Measurements from ENCODE around the gene B4GAT1.

The B4GAT1 gene

DNA sequence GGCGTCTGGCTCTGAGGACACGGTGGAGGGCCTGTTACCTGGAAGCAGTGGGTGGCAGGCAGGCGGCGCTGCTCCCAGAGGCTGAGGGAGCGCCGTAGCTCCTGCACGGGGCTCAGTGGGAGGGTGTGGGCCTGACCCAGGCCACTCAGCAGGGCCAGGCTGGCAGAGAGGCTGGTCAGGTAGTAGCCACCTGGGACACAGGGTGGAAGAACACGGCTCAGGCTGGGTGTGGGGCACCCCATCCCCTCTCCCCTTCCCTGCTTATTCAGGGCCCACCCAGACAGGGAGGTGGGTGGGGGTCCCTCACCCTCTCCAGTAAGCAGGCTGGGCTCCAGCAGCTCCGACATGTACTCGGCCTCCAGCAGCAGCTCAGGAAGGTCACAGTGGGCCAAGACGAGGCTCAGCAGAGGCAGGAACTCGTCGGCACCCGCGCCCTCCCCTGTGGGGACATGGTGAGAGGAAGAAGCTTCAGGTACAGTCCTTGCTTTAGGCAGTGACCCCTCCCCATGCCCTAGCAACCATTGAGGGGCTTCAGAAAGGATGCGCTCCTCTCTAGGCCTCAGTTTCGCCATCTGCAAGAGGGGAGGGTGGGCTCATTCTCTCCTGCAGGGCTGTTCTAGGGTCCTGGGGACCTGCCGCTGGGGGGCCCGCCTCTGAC lies 14.1 kb downstream of the B4GAT1 start:
- H3K4me3 ChIP-seq (ENCODE audit: low read length): no peak overlapping the region
- no peak for TF ChIP-seq CTCF (conservative IDR thresholded peaks at IDR 0.05; ENCODE audit: low read length)
- no peak for DNase-seq (ENCODE audit: low read depth)

GRCh38 chr11:66332371-66333219 lies 14.8 kb downstream of the B4GAT1 start:
- H3K4me3 ChIP-seq (ENCODE audit: low read length): no peak overlapping the region
- no peak for DNase-seq (ENCODE audit: low read depth)
- TF ChIP-seq CTCF (conservative IDR thresholded peaks at IDR 0.05; ENCODE audit: low read length): no peak

- no peak for TF ChIP-seq CTCF (conservative IDR thresholded peaks at IDR 0.05; ENCODE audit: low read length)
- H3K4me3 ChIP-seq (ENCODE audit: low read length): no peak overlapping the region
These were observed 15.7 kb downstream of the B4GAT1 start for GRCh38 chr11:66331542-66332370.

GRCh38 chr11:66330931-66331330 lies 16.5 kb downstream of the B4GAT1 start:
- no peak for DNase-seq (ENCODE audit: low read depth)
- no peak for TF ChIP-seq CTCF (conservative IDR thresholded peaks at IDR 0.05; ENCODE audit: low read length)
- no peak overlapping the region for H3K4me3 ChIP-seq (ENCODE audit: low read length)

More at GRCh38 chr11:66331542-66332370, 15.7 kb downstream of the B4GAT1 start:
- DNase-seq (ENCODE audit: low read depth): no peak

GRCh38 chr11:66329165-66329673 lies 18.2 kb downstream of the B4GAT1 start:
- H3K4me3 ChIP-seq (ENCODE audit: low read length): no peak overlapping the region
- TF ChIP-seq CTCF (conservative IDR thresholded peaks at IDR 0.05; ENCODE audit: low read length): no peak
- no peak for DNase-seq (ENCODE audit: low read depth)

GRCh38 chr11:66328302-66329144 lies 18.9 kb downstream of the B4GAT1 start:
- peak; percentile 75 for DNase-seq (ENCODE audit: low read depth)
- H3K4me3 ChIP-seq (ENCODE audit: low read length): peak overlapping the region; percentile 2
- peak; percentile 92 for TF ChIP-seq CTCF (conservative IDR thresholded peaks at IDR 0.05; ENCODE audit: low read length)

Data from AG10803 (cell line).